CD14-positive monocyte (primary cell): ENCODE results near the gene KRTAP10-8. TPM values are rescaled to one million over a fixed set of nuclear protein-coding genes. Genes with fewer than 3 reads are reported as not detected.

Experiments used
- DNase-seq, 3 donors: peaks; one replicate each; pipeline ENCODE4 v3.0.0-alpha.2; 2011 to 2022
- H2AFZ ChIP-seq: 2 replicates; pipeline ENCODE4 v1.6.0; 2012; ENCODE audit warnings: mild to moderate bottlenecking, low read depth, low read length, inconsistent platforms; ENCODE audit not compliant: insufficient read depth, poor library complexity, severe bottlenecking
- H3K27ac ChIP-seq, 2 donors: 1 replicate in 1 of 2; 2 replicates in 1 of 2; pipeline ENCODE4 v1.5.1; 2012 to 2013; ENCODE audit warnings: low read length in 2 of 2, control low read depth in 1 of 2, inconsistent platforms in 1 of 2, low read depth in 1 of 2, mild to moderate bottlenecking in 1 of 2
- H3K27me3 ChIP-seq, 2 donors: one replicate each; pipeline versions ENCODE4 v1.6.0 to v1.6.1; 2011 to 2013; ENCODE audit warnings: low read length in 2 of 2; ENCODE audit not compliant: control insufficient read depth in 2 of 2, insufficient read depth in 2 of 2
- H3K36me3 ChIP-seq, 2 donors: replicated peaks in 1 of 2; 1 replicate in 1 of 2; 2 replicates in 1 of 2; pipeline versions ENCODE4 v1.5.1 to v1.6.1; 2012 to 2013; ENCODE audit warnings: low read length in 2 of 2, control low read depth in 1 of 2, inconsistent platforms in 1 of 2, mild to moderate bottlenecking in 1 of 2; ENCODE audit not compliant: insufficient read depth in 2 of 2, control insufficient read depth in 1 of 2
- H3K4me1 ChIP-seq, 2 donors: 1 replicate in 1 of 2; 2 replicates in 1 of 2; pipeline versions ENCODE4 v1.5.1 to v1.6.1; 2012 to 2013; ENCODE audit warnings: low read length in 2 of 2, control low read depth in 1 of 2, inconsistent platforms in 1 of 2, mild to moderate bottlenecking in 1 of 2, moderate library complexity in 1 of 2; ENCODE audit not compliant: insufficient read depth in 2 of 2, control insufficient read depth in 1 of 2
- H3K4me2 ChIP-seq: replicated peaks from 2 replicates; pipeline ENCODE3; 2012; ENCODE audit warnings: low read length, moderate library complexity, mild to moderate bottlenecking; ENCODE audit not compliant: poor library complexity, severe bottlenecking; ENCODE audit errors: extremely low read depth
- H3K4me3 ChIP-seq, 3 experiments: fragments of 200-600 bp in 1 of 3; sonication (generic) in 1 of 3; replicated peaks in 1 of 3; 1 replicate in 2 of 3; 2 replicates in 1 of 3; pipeline ENCODE4 v1.5.1; 2011 to 2013; ENCODE audit warnings: low read length in 3 of 3, mild to moderate bottlenecking in 3 of 3, control low read depth in 2 of 3, low read depth in 2 of 3, inconsistent platforms in 1 of 3, moderate library complexity in 1 of 3
- H3K79me2 ChIP-seq: 2 replicates; pipeline ENCODE4 v1.6.0; 2012; ENCODE audit warnings: mild to moderate bottlenecking, control low read depth, inconsistent platforms, low read length, moderate library complexity; ENCODE audit not compliant: insufficient read depth
- H3K9ac ChIP-seq: 2 replicates; pipeline ENCODE4 v1.6.0; 2017; ENCODE audit warnings: low read length, mild to moderate bottlenecking; ENCODE audit not compliant: insufficient read depth, poor library complexity, severe bottlenecking
- H3K9me3 ChIP-seq, 2 donors: replicated peaks in 1 of 2; 1 replicate in 1 of 2; 2 replicates in 1 of 2; pipeline versions ENCODE4 v1.5.1 to v1.6.1; 2012 to 2013; ENCODE audit warnings: low read length in 2 of 2, control low read depth in 1 of 2; ENCODE audit not compliant: control insufficient read depth in 1 of 2, insufficient read depth in 1 of 2
- H4K20me1 ChIP-seq: 2 replicates; pipeline ENCODE4 v1.6.0; 2012; ENCODE audit warnings: mild to moderate bottlenecking, low read length, control low read depth, moderate library complexity; ENCODE audit not compliant: insufficient read depth
- H3K27ac Mint-ChIP-seq, 7 donors: one replicate each; pipeline ENCODE4 v1.8.0; 2020; ENCODE audit warnings: mild to moderate bottlenecking in 7 of 7, mixed read lengths in 7 of 7, moderate library complexity in 6 of 7, inconsistent platforms in 2 of 7
- H3K27me3 Mint-ChIP-seq, 3 donors: one replicate each; pipeline ENCODE4 v1.8.0; 2021 to 2022; ENCODE audit warnings: low read depth in 3 of 3, mild to moderate bottlenecking in 3 of 3, mixed read lengths in 3 of 3, moderate library complexity in 3 of 3, inconsistent platforms in 1 of 3
- H3K36me3 Mint-ChIP-seq, 2 donors: one replicate each; pipeline ENCODE4 v1.8.0; 2020; ENCODE audit warnings: mixed read lengths in 2 of 2, inconsistent platforms in 1 of 2, mild to moderate bottlenecking in 1 of 2
- H3K4me1 Mint-ChIP-seq: one replicate; pipeline ENCODE4 v1.8.0; 2020; ENCODE audit warnings: mild to moderate bottlenecking, mixed read lengths
- H3K4me3 Mint-ChIP-seq, 2 donors: one replicate each; pipeline ENCODE4 v1.8.0; 2020; ENCODE audit warnings: mild to moderate bottlenecking in 2 of 2, mixed read lengths in 2 of 2, moderate library complexity in 1 of 2
- H3K9me3 Mint-ChIP-seq, 7 donors: one replicate each; pipeline ENCODE4 v1.8.0; 2020 to 2022; ENCODE audit warnings: mixed read lengths in 7 of 7, mild to moderate bottlenecking in 6 of 7, moderate library complexity in 6 of 7, inconsistent platforms in 2 of 7
- CTCF ChIP-seq: fragments of 200-600 bp; IDR thresholded peaks from one replicate; pipeline ENCODE4 v1.8.0; 2022; ENCODE audit warnings: antibody characterized with exemption, mild to moderate bottlenecking
- WGBS: methylation state at CpG from one replicate; pipeline ENCODE4 v1.1.5; 2013; ENCODE audit warnings: missing lambda C conversion rate; ENCODE audit not compliant: insufficient coverage; 5-methylcytosine and 5-hydroxymethylcytosine counted together
- intact Hi-C, 2 donors: fragments of 100-400 bp; cut with micrococcal nuclease; formaldehyde crosslinking; loops; one replicate each; pipeline versions ENCODE4 v1.15.0 to v1.15.1; 2023
- polyA plus RNA-seq, 3 donors: library from polyadenylated mRNA; depleted of rRNA in 1 of 3; unstranded in 2 of 3; stranded (reverse) in 1 of 3; fragments of 300-500 nt in 2 of 3; fragments of >200 nt in 1 of 3; fragmentation: Illumina TruSeq in 2 of 3; gene quantifications; 1 replicate in 2 of 3; 2 replicates in 1 of 3; pipeline ENCODE4 v1.2.3, GENCODE V29; 2012 to 2021

Gene KRTAP10-8
- polyA plus RNA-seq, 3 donors, result not detected

DNA sequence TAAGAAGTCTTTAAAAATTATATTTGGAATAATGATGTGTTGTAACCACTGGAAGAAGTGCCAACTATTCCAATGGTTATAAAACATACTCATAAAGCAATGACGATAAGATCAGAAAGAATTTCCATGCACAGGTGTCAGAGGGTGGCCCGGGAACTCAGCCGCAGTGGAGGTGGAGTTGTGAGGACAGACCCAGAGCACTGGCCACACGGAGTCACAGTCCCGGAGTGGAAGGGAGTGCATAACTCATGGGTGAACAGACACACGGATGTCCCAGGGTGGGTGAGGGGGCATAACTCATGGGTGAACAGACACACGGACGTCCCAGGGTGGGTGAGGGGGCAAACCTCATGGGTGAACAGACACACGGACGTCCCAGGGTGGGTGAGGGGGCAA lies 35.9 kb upstream of the KRTAP10-8 start:
- intact Hi-C loops, result no loop called here
- Histone ChIP-seq H3K27me3 (no peaks in the 10 kb centered on the region), H4K20me1 (no peaks in the 10 kb centered on the region), H2AFZ (no peak overlapping the region), H3K4me3 (no peak overlapping the region), H3K9ac (no peak overlapping the region), H3K27ac (no peak overlapping the region), H3K4me2 (no peak overlapping the region), H3K9me3 (peaks cover 5 to 50% of the 10 kb centered on the region in 2 donors), H3K4me1 (no peaks in the 10 kb centered on the region), H3K36me3 (no peaks in the 10 kb centered on the region), H3K79me2 (no peaks in the 10 kb centered on the region)
- WGBS, result 77% methylated on average over 5 of the region's 10 CpGs
- no peak for TF ChIP-seq CTCF
- Mint-ChIP-seq H3K27me3 (peaks cover 7 to 26% (median 19%) of the 10 kb centered on the region in 3 donors), H3K9me3 (peaks cover 19 to 59% (median 41%) of the 10 kb centered on the region in 7 donors), H3K4me1 (no peaks in the 10 kb centered on the region), H3K36me3 (no peaks in the 10 kb centered on the region), H3K27ac (no peak overlapping the region), H3K4me3 (no peak overlapping the region)
- no peak for DNase-seq

- H3K27me3 Mint-ChIP-seq, result peaks cover 10 to 39% (median 18%) of the 10 kb centered on the region in 3 donors
- 98% methylated on average over 11 of the region's 17 CpGs for WGBS
- TF ChIP-seq CTCF, result no peak
- H3K36me3 Mint-ChIP-seq, result no peaks in the 10 kb centered on the region
- no peak for DNase-seq
- peaks cover 21 to 64% (median 50%) of the 10 kb centered on the region in 7 donors for H3K9me3 Mint-ChIP-seq
- no peak overlapping the region for H3K4me2 ChIP-seq
- H3K27ac Mint-ChIP-seq, result no peak overlapping the region
- peaks cover 11 to 44% of the 10 kb centered on the region in 2 donors for H3K9me3 ChIP-seq
- no peak overlapping the region for H3K9ac ChIP-seq
- H3K79me2 ChIP-seq, result no peaks in the 10 kb centered on the region
- no peak overlapping the region for H2AFZ ChIP-seq
- no peak overlapping the region for H3K27ac ChIP-seq
- no peak overlapping the region for H3K4me3 ChIP-seq
- H3K4me1 Mint-ChIP-seq, result no peaks in the 10 kb centered on the region
- intact Hi-C loops, result no loop called here
- H3K36me3 ChIP-seq, result no peaks in the 10 kb centered on the region
- peaks cover 0 to 3% of the 10 kb centered on the region in 2 donors for H3K27me3 ChIP-seq
- no peaks in the 10 kb centered on the region for H4K20me1 ChIP-seq
- H3K4me3 Mint-ChIP-seq, result no peak overlapping the region
- H3K4me1 ChIP-seq, result no peaks in the 10 kb centered on the region
Measured at GRCh38 chr21:44578371-44579055, 33.4 kb upstream of the KRTAP10-8 start.
